NCI-H446 (cell line): ENCODE results near the gene CD84.
"Not testable (repeated sequence)": the region's sequence is repeated elsewhere in the genome, so short reads cannot be mapped to it uniquely, and the experiment has no call there.

Experiments used
- DNase-seq, 2 experiments: peaks; one replicate each; lab custom pipeline; 2025; lab: John Stamatoyannopoulos, UW

Gene CD84

DNA sequence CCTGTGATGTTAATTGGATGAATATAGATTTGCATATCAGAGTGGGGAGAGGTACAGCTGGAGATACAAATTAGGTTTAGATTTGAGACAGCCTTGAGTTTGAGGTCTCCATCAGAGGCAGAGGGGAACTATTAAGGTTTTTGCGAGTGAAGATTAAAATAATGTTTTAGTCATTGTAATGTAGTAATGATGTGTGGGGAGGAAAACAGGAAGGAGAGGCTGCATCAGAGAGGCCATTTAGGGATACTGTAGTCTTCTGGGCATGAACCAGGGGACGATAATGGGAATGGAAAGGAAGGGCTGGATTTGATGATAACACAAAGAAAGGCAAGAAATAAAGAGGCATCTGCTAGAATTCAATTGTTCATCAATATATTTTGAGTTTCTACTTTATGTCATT, 9.5 kb downstream of the CD84 start:
- DNase-seq, result no peak

DNA sequence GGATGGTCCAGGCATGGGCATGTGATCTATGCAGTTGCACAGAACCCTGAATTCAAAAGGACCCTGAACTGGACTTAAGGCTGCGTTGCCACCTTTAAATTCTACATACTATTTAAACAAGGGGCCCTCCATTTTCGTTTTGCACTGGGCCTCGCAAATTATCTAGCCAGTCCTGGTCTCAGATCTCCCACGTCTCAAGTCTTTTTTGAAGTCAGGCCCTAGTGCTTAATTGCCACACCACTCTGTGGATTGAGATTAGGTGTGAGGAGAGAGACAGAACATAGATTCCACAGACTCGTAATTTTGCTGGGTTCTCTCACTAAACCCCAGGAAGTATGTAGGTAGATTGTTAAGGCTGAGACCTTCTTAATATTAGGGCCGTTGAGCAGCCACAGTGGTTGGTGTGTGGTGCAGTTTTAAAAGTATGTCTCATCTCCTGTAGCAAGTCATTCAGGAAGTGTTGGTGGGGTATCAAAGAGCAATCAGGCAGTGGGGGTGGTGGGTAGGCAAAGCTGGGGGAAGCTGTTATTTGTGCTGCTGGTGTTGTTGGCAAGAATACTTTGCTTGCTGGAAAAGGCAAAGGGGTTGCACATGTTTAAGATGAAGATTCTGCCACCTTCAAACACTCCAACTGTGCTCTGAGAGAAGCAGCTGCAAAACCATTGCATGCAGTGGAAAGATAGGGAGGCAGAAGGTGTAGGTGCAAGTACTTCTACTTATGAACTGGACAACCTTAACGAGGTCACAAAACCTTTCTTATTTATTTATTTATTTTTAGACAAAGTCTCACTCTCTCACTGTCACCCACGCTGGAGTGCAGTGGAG, 11.2 kb downstream of the CD84 start:
- no peak for DNase-seq

- DNase-seq, result no peak
Observed at GRCh38 chr1:160567341-160567740, 12.0 kb downstream of the CD84 start.

DNA sequence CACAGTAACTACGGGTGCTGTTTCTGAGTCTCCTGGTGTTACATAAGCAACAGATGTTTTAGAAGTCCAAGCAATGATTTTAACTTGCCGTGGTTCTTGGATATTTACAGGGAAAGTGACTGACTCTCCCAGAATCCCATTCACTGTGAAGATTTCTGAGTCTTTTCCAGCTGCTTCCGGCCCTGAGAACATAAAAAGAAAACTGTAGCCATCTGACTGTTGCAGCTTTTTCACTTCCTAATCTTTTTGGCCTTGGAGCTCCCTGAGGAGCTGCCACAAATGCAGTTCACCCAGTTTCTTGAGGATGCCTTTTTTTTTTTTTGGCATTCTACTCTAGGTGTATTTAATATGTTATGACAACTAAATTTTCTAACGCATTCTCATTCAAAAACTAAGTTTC, 13.7 kb downstream of the CD84 start:
- no peak for DNase-seq

GRCh38 chr1:160563230-160563629, 16.1 kb downstream of the CD84 start:
- not testable (repeated sequence) for DNase-seq

- DNase-seq, result not testable (repeated sequence)
Observed at GRCh38 chr1:160562745-160563144, 16.6 kb downstream of the CD84 start.

GRCh38 chr1:160560806-160561205, 18.5 kb downstream of the CD84 start:
- DNase-seq, result no peak

- DNase-seq, result no peak
Observed at GRCh38 chr1:160560045-160560705, 19.1 kb downstream of the CD84 start.

- not testable (repeated sequence) for DNase-seq
Observed at GRCh38 chr1:160559437-160559836, 19.9 kb downstream of the CD84 start.

DNA sequence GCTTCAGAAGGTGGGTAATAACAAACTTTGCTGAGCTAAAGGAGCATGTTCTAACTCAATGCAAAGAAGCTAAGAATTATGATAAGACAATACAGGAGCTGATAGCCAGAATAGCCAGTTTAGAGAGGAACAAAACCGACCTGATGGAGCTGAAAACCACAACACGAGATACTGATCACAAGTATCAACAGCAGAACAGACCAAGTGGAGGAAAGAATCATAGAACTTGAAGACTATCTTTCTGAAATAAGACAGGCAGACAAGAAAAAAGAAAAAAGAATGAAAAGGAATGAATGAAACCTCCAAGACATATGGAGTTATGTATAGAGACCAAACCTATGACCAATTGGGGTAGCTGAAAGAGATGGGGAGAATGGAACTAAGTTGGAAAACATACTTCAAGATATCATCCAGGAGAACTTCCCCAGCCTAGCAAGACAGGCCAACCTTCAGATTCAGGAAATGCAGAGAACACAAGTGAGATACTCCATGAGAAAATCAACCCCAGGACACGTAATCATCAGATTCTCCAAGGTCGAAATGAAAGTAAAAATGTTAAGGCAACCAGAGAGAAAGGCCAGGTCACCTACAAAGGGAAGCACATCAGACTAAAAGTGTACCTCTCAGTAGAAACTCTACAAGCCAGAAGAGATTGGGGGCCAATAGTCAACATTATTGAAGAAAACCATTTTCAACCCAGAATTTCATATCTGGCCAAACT, 20.5 kb downstream of the CD84 start:
- no peak for DNase-seq

DNA sequence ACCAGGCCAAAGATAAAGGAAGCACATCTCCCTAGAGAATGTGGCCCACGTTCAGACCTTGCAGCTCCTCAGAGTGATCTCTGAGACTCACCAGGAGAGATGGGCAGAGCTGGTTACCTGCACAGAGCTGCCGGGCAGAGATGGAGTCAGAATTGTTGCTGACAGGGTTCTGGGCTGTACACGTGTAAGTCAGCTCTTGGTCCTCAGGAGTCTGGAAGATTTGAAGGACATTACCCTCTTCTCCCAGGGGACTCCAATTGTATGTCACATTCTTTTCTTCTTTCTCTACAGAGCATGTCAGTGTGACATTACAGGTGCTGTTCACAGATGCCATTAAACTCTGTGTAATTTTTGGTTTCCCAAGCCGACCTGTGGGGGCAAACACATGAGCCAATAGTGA, 25.5 kb downstream of the CD84 start:
- no peak for DNase-seq

DNA sequence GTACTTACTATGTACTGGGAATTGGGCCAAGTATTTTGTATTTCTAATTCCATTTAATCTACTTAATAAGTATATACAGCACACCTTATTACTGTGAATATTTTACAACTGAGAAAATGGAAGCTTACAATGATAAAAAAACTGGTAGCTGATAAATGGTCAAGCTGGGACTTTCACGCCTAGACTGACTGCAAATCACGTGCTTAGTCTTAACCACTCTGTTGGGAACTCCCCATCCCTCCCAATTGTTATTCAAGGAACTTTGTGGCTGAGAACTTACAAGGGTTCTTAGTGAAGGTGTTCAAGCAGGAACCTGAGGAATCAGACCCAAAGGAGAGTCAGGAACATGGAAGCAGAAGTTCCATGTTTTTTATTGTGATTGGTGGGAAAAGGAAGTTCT, 26.9 kb downstream of the CD84 start:
- DNase-seq, result no peak

GRCh38 chr1:160550572-160551034, 28.7 kb downstream of the CD84 start:
- DNase-seq, result no peak

- DNase-seq, result no peak
Observed at GRCh38 chr1:160549665-160550006, 29.7 kb downstream of the CD84 start.

- DNase-seq, result peak in 1 of 2 experiments; percentile 65
Observed at GRCh38 chr1:160548960-160549664, 30.2 kb downstream of the CD84 start.

GRCh38 chr1:160548183-160548582, 31.1 kb downstream of the CD84 start:
- no peak for DNase-seq

GRCh38 chr1:160547422-160547821, 31.9 kb downstream of the CD84 start:
- DNase-seq, result no peak

DNA sequence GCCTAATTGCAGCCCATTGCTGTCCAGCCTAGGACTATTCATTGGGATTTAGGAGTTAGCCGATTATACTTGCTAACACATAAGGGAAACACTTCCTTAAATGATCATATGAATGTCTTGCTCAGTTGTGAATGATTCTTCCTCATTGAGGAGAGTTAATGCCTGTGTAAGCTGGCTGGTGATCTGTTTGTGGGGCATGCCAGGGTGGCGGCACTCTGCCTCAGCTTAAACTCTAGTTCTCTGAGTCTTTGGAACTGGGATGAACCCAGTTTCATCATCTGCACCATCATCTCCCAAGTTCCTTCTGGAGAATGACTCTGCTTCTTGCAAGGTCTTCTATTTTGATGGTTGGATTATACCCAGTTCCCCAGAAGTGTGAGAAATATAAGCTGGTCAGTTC, 32.4 kb downstream of the CD84 start:
- DNase-seq, result no peak

DNA sequence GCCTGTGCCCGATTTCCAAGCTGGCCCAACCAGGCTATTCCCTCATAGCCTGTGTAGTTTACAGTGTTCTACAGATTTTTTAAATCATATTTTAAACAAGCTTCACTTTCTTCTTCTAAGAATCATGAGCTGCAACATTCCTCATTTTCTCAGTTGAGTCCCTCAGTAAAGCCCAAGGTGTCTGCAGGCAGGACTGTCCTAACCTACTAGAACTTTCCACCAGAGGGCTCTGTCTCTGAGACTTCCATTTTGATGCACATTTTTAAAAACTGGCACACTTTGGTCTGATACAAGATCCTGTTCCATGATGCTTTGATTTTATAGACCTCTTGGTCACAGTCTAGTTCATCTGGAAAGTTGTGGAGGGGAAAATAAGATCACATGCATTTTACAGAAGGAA, 34.6 kb downstream of the CD84 start:
- DNase-seq, result no peak

DNA sequence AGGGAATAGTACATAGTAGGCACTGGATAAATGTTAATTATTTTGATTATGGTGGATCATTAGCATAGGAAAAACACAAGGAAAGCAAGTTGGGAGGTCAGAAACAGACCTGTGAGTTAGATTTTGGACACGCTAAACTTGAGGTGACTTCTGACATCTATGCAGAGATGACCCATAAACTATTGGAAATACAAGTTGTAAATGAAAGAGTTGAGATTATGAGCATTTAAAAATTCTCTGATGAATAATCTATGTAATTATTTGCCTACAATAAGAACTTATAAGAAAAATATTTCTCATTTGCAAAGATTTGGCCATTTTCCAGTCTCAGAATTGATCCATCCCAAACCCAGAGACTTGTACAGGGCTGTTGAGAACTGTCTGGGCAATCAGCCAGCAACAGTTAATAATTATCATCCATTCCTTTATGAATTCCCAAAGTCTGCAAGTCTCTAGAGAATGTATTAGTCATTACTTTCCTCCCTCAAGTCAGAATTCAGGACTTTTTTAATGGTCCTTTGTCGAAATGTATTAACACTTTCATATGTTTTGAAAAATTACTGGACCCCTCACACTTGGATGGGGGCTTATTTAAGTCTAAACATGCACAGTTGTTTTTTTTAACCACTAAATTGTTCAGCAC, 36.9 kb downstream of the CD84 start:
- no peak for DNase-seq

DNA sequence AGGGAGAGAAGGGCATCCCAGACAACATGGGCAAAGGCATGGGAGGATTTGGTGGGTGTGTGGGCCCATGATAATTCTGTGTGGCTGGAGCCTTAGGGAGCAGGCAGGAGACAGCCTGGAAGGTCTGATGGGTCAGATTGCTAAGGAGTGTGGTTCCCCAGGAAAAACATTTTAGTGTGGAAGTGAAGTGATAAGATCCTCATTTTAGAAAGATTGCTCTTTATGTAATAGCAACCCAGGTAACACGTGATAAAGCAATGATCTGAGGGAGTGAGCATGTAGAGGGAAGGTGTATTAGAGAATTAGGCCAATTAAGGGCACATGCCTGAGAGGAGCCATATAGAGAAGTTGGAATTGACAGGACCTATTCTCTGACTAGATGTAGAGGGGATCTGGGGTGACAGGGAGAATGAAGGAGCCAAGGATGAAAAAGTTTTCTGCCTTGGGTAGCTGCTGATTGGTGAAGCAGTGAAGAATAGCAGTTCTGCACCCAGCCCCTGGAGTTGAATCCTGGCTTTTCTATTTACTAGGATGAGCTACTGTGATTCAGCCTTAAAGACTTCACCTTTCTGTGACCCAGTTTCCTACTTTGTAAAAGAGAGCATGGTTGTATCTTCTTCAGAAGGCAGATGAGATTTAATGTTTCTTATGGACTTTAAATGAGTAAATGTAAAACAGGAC, 37.5 kb downstream of the CD84 start:
- no peak for DNase-seq
